Measurements from ENCODE around the gene KLHL29. TPM values are rescaled to one million over a fixed set of nuclear protein-coding genes. Genes with fewer than 3 reads are reported as not detected.

KLHL29 gene
- total and polyA plus RNA-seq, 2 experiments from 2014 or later, result 1.5 to 6.5 TPM

DNA sequence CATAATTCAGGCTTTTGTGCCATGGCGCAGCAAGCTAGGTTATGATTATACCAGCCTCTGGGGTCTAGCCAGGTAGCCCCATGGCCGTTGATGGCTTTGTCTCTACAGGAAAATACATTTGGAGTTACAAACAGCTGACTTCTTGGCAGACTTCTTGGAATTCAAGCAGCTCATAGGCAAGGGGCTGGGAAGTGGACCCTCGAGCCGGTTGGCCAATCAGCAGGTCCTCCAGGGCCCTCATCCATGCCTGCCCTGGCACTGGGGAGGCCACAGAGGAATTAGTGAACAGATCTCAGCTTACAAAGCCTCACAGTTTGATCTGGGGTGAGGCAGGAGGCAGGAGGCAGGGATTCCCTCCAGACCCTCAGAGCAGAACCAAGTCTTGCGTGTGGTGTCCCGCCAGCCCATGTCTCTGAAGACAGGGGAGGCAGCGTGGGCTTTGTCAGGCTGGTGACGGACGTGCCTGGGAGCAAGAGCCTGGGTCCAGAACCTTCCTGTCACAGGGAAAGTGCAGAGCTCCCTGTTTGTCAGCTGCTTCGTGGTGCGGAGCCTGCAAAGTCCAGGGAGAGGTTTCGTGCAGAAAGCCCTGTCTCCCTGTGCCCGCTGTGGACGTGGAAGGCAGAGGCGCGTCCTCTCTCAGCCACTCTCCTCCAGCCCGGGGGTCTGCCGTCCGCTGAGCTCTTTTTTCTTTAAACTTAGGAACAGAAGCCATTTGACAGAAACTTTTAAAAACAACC lies 131.7 kb downstream of the KLHL29 start:
- no peak for TF ChIP-seq CREB1 (CRISPR knock-in tag; IDR thresholded peaks at IDR 0.05; ENCODE audit: low read depth)
- Histone ChIP-seq H2AFZ (no peak overlapping the region), H3K4me1 (ENCODE audit: insufficient read depth) (no peaks in the 10 kb centered on the region), H3K27ac (ENCODE audit: low read depth) (no peak overlapping the region), H4K20me1 (replicated peaks; ENCODE audit: insufficient read depth) (no peaks in the 10 kb centered on the region), H3K4me2 (no peak overlapping the region), H3K27me3 (ENCODE audit: insufficient read depth) (no peaks in the 10 kb centered on the region), H3K4me3 (no peak overlapping the region), H3K36me3 (ENCODE audit: insufficient read depth) (no peaks in the 10 kb centered on the region), H3K9me2 (ENCODE audit: insufficient read depth) (0 out of 2 replicates have a peak, but pooled peaks cover 5% of the 10 kb centered on the region), H3F3A (replicated peaks; ENCODE audit: low read depth) (no peaks in the 10 kb centered on the region), H3K79me2 (replicated peaks; ENCODE audit: insufficient read depth) (no peaks in the 10 kb centered on the region)
- ATAC-seq (no peak), DNase-seq (ENCODE audit: low spot score) (no peak)
- no peak overlapping the region for H3K27ac Mint-ChIP-seq
- no peaks in the 10 kb centered on the region for H3K36me3 Mint-ChIP-seq (ENCODE audit: low read depth)
- no peak overlapping the region for H3K4me3 Mint-ChIP-seq
- no peaks in the 10 kb centered on the region for H3K9me3 Mint-ChIP-seq
- H3K27me3 Mint-ChIP-seq (ENCODE audit: insufficient read depth, low read depth, poor library complexity), result peaks cover 6% of the 10 kb centered on the region
- H3K4me1 Mint-ChIP-seq, result peaks cover 19% of the 10 kb centered on the region; the same call in 2 of the 3 replicates

DNA sequence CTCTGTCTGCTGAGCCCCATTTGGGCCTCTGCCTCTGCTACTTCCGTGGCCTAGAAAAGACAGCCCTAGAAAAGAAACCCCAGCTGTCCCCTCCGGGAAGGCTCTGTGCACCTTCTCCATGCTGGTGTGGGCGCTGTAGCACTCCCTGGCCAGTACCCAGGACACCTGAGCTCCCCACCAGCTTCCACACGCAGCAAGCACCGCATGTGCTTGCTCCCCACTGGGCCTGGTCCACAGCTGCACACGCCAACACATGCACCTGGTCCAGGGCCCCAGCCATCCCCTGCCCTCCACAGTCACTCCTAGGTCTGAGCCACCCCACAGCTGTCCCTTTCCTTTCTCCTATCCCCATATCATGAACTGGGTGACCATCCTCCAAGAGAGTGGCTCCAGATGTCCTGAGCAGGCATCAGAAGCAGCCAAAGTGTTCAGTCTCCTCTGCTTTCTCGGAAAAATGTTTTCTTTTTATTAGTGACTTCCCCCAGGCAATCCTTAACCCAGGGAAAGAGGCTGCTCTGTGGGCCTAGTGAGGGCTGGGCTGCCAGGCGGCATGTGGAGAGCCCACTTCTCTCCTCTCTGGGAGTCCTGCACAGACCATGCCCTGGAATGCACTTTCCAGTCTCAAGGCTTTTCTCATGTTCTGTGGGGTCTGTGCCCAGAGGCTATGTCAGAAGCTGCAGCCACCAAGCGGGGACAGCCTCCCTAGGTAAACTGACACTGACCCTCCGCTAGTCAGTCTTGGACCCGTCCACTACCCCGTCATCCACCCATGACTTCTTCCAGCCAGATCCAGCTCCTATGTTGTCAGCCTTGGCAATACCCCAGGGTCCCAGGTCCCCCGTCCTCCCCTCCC lies 133.7 kb downstream of the KLHL29 start:
- Mint-ChIP-seq H3K4me3 (no peak overlapping the region), H3K27ac (no peak overlapping the region), H3K9me3 (no peaks in the 10 kb centered on the region), H3K4me1 (peaks cover 28% of the 10 kb centered on the region; the same call in 2 of the 3 replicates), H3K27me3 (ENCODE audit: insufficient read depth, low read depth, poor library complexity) (peaks cover 9% of the 10 kb centered on the region), H3K36me3 (ENCODE audit: low read depth) (no peaks in the 10 kb centered on the region)
- Histone ChIP-seq H3K27me3 (ENCODE audit: insufficient read depth) (no peaks in the 10 kb centered on the region), H3K9me2 (ENCODE audit: insufficient read depth) (0 out of 2 replicates have a peak, but pooled peaks cover 5% of the 10 kb centered on the region), H3K4me3 (no peak overlapping the region), H3K27ac (ENCODE audit: low read depth) (no peak overlapping the region), H3K79me2 (replicated peaks; ENCODE audit: insufficient read depth) (no peaks in the 10 kb centered on the region), H2AFZ (no peak overlapping the region), H3K36me3 (ENCODE audit: insufficient read depth) (no peaks in the 10 kb centered on the region), H3F3A (replicated peaks; ENCODE audit: low read depth) (no peaks in the 10 kb centered on the region), H3K4me2 (no peak overlapping the region), H3K4me1 (ENCODE audit: insufficient read depth) (no peaks in the 10 kb centered on the region), H4K20me1 (replicated peaks; ENCODE audit: insufficient read depth) (no peaks in the 10 kb centered on the region; the same call in 1 of the 2 replicates)
- ATAC-seq (no peak), DNase-seq (ENCODE audit: low spot score) (no peak)
- TF ChIP-seq ZNF331 (CRISPR knock-in tag; IDR thresholded peaks at IDR 0.05; ENCODE audit: low read depth), result no peak
- no peak for TF ChIP-seq NANOG (IDR thresholded peaks at IDR 0.05; ENCODE audit: borderline replicate concordance)
- TF ChIP-seq, protein P1, sequence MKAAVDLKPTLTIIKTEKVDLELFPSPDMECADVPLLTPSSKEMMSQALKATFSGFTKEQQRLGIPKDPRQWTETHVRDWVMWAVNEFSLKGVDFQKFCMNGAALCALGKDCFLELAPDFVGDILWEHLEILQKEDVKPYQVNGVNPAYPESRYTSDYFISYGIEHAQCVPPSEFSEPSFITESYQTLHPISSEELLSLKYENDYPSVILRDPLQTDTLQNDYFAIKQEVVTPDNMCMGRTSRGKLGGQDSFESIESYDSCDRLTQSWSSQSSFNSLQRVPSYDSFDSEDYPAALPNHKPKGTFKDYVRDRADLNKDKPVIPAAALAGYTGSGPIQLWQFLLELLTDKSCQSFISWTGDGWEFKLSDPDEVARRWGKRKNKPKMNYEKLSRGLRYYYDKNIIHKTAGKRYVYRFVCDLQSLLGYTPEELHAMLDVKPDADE (IDR thresholded peaks at IDR 0.05), result no peak
- TF ChIP-seq, protein P2, sequence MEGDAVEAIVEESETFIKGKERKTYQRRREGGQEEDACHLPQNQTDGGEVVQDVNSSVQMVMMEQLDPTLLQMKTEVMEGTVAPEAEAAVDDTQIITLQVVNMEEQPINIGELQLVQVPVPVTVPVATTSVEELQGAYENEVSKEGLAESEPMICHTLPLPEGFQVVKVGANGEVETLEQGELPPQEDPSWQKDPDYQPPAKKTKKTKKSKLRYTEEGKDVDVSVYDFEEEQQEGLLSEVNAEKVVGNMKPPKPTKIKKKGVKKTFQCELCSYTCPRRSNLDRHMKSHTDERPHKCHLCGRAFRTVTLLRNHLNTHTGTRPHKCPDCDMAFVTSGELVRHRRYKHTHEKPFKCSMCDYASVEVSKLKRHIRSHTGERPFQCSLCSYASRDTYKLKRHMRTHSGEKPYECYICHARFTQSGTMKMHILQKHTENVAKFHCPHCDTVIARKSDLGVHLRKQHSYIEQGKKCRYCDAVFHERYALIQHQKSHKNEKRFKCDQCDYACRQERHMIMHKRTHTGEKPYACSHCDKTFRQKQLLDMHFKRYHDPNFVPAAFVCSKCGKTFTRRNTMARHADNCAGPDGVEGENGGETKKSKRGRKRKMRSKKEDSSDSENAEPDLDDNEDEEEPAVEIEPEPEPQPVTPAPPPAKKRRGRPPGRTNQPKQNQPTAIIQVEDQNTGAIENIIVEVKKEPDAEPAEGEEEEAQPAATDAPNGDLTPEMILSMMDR (conservative IDR thresholded peaks at IDR 0.05; ENCODE audit: low read depth in 2 of 2), result no peak
- TF ChIP-seq EZH2phosphoT487 (IDR thresholded peaks at IDR 0.05; ENCODE audit: unreplicated experiment), result no peak
- no peak for TF ChIP-seq EZH2 (IDR thresholded peaks at IDR 0.05; ENCODE audit: low read depth, unreplicated experiment)
- TF ChIP-seq JUNB (IDR thresholded peaks at IDR 0.05; ENCODE audit: unreplicated experiment), result no peak
- TF ChIP-seq, protein P3, sequence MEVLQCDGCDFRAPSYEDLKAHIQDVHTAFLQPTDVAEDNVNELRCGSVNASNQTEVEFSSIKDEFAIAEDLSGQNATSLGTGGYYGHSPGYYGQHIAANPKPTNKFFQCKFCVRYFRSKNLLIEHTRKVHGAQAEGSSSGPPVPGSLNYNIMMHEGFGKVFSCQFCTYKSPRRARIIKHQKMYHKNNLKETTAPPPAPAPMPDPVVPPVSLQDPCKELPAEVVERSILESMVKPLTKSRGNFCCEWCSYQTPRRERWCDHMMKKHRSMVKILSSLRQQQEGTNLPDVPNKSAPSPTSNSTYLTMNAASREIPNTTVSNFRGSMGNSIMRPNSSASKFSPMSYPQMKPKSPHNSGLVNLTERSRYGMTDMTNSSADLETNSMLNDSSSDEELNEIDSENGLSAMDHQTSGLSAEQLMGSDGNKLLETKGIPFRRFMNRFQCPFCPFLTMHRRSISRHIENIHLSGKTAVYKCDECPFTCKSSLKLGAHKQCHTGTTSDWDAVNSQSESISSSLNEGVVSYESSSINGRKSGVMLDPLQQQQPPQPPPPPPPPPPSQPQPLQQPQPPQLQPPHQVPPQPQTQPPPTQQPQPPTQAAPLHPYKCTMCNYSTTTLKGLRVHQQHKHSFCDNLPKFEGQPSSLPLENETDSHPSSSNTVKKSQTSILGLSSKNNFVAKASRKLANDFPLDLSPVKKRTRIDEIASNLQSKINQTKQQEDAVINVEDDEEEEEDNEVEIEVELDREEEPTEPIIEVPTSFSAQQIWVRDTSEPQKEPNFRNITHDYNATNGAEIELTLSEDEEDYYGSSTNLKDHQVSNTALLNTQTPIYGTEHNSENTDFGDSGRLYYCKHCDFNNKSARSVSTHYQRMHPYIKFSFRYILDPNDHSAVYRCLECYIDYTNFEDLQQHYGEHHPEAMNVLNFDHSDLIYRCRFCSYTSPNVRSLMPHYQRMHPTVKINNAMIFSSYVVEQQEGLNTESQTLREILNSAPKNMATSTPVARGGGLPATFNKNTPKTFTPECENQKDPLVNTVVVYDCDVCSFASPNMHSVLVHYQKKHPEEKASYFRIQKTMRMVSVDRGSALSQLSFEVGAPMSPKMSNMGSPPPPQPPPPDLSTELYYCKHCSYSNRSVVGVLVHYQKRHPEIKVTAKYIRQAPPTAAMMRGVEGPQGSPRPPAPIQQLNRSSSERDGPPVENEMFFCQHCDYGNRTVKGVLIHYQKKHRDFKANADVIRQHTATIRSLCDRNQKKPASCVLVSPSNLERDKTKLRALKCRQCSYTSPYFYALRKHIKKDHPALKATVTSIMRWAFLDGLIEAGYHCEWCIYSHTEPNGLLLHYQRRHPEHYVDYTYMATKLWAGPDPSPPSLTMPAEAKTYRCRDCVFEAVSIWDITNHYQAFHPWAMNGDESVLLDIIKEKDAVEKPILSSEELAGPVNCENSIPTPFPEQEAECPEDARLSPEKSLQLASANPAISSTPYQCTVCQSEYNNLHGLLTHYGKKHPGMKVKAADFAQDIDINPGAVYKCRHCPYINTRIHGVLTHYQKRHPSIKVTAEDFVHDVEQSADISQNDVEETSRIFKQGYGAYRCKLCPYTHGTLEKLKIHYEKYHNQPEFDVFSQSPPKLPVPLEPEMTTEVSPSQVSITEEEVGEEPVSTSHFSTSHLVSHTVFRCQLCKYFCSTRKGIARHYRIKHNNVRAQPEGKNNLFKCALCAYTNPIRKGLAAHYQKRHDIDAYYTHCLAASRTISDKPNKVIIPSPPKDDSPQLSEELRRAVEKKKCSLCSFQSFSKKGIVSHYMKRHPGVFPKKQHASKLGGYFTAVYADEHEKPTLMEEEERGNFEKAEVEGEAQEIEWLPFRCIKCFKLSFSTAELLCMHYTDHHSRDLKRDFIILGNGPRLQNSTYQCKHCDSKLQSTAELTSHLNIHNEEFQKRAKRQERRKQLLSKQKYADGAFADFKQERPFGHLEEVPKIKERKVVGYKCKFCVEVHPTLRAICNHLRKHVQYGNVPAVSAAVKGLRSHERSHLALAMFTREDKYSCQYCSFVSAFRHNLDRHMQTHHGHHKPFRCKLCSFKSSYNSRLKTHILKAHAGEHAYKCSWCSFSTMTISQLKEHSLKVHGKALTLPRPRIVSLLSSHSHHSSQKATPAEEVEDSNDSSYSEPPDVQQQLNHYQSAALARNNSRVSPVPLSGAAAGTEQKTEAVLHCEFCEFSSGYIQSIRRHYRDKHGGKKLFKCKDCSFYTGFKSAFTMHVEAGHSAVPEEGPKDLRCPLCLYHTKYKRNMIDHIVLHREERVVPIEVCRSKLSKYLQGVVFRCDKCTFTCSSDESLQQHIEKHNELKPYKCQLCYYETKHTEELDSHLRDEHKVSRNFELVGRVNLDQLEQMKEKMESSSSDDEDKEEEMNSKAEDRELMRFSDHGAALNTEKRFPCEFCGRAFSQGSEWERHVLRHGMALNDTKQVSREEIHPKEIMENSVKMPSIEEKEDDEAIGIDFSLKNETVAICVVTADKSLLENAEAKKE (CRISPR knock-in tag; IDR thresholded peaks at IDR 0.05), result no peak
